ENCODE results near the gene APEX1. TPM values are rescaled to one million over a fixed set of nuclear protein-coding genes. Genes with fewer than 3 reads are reported as not detected.
"Not testable (repeated sequence)": the region's sequence is repeated elsewhere in the genome, so short reads cannot be mapped to it uniquely, and the experiment has no call there.

The APEX1 gene
- polyA plus RNA-seq, 4 donors = 318 to 344 (median 328) TPM

DNA sequence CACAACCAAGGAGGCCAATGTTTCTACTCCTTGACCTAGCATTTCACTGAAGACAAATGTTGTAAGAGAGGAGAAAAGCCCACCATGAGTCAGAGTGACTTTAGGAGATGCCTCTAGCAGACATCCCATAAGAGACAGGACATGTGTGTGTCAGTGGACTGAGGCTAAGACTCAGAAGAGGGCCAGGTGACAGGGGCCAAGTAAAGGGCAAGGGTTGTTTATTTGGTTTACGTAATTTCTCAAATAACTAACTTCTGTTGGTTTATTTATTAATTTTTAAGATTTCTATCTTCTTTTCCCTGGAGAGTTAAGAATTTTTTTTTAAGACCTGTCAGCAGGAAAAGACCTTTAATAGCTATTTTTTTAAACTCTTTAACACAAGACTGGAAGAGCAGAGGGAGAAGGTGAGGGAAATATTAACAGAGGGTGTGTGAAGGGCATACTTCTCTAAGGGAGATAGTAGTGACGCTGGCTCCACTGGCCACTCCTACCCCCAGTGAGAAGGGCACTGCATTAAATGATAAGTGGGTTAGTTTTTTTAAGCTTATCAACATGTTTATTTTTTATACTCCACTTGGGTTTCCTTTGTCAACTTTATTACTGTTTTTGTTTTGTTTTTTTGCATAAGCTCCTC lies 17.6 kb downstream of the APEX1 start:
- no peak for DNase-seq (ENCODE audit: low read depth in 4 of 4, low spot score in 3 of 4)

DNA sequence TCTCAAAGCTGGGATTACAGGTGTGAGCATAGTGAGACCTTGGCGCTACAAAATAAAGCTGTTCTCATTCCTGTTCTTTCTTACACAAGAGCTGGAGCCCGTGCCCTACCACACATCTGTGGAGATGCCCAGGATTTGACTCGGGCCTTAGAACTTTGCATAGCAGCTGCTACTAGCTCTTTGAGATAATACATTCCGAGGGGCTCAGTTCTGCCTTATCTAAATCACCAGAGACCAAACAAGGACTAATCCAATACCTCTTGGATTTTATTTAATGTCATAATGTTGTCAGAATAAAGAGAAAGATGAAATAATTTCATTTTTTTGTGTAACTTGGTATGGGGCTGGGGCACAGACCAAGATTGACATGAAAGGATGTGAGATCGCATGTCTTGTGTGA lies 21.8 kb downstream of the APEX1 start:
- no peak for DNase-seq (ENCODE audit: low read depth in 4 of 4, low spot score in 3 of 4)

GRCh38 chr14:20477211-20477876 lies 22.3 kb downstream of the APEX1 start:
- DNase-seq (ENCODE audit: low read depth in 4 of 4, low spot score in 3 of 4) = no peak

DNA sequence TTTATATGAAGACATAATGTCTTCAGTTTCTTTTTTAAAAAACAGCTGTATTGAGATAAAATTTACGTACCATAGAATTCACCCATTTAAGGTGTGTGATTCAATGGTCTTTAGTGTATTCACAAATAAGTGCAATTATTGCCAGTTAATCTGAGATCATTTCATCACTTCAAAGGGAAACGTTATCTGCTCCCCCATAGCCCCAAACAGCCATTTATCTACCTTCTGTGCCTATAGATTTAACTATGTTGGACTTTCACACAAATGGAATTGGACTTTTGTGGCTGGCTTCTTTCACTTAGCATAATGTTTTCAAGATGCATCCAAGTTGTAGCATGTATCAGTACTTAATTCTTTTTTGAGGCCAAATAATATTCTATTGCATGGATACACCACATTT lies 23.9 kb downstream of the APEX1 start:
- DNase-seq (ENCODE audit: low read depth in 4 of 4, low spot score in 3 of 4) = no peak

DNA sequence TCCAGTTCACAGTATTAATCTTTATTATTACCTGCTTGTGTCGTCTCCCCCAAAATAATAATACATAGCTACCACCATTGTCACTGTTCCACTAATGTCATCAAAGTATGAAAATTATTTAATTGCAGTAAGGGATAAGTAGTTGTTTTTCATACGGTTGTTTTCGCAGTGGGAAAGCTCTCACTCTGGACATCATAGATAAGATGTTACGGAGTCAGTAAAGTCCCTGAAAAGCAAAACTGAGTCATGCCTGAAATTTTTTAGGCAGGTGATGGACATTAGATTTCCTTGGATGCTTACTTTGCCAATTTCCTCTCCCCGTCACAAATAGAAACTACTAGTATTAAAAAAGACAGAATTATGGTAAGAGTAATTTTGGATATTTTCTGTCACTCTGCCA lies 27.4 kb downstream of the APEX1 start:
- no peak for DNase-seq (ENCODE audit: low read depth in 4 of 4, low spot score in 3 of 4)

DNA sequence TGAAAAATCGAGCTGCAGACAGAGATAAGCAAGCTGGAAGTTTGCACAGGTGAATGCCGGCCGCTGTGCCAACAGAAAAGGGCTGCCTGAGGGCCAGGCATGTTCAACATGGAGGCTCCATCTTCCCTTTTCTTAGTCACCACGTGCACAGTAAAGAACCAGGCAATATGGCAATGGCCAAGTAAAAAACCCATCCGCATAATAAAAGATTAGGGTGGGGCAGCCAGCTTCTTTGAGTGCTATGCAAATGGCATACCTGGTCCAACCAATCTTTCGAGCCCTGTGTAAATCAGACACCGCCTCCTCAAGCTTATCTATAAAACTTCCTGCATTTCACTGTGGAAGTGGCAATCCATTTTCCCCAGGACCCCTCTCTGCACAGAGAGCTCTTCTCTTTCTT lies 30.9 kb downstream of the APEX1 start:
- DNase-seq (ENCODE audit: low read depth in 4 of 4, low spot score in 3 of 4) = no peak

DNA sequence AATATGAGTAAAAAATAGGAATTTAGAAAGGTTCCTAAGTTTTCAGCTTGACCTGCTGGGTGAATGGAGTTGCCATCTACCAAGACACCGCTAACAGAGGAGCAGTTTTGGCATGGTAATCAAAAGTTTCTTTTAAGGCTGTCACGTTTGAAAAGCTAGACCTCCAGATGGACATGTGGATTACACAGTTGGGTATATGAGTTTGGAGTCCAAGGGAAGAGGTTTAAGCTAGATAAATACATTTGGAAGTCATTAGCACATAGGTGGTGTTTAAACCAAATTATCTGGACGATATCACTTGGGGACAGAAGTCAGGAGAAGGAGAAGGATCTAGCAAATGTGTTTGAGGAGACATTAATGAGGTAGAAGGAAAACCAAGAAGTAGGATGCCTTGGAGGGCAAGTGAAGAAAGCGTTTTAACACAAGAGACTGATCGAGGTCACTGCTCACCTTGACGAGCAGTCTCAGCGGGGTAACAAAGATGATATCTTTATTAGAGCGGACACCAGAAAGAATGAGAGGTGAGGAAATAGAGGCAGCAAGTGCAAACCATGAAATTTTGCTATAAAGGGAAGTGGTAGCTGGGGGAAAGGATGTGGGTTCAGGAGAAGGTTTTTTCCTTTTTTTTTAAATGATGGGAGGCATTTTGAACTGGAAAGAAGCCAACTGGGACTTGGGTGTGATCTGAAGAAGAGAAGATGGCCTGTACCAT lies 31.8 kb downstream of the APEX1 start:
- DNase-seq (ENCODE audit: low read depth in 4 of 4, low spot score in 3 of 4) = no peak

GRCh38 chr14:20487396-20487725 lies 32.3 kb downstream of the APEX1 start:
- no peak for DNase-seq (ENCODE audit: low read depth in 4 of 4, low spot score in 3 of 4)

DNA sequence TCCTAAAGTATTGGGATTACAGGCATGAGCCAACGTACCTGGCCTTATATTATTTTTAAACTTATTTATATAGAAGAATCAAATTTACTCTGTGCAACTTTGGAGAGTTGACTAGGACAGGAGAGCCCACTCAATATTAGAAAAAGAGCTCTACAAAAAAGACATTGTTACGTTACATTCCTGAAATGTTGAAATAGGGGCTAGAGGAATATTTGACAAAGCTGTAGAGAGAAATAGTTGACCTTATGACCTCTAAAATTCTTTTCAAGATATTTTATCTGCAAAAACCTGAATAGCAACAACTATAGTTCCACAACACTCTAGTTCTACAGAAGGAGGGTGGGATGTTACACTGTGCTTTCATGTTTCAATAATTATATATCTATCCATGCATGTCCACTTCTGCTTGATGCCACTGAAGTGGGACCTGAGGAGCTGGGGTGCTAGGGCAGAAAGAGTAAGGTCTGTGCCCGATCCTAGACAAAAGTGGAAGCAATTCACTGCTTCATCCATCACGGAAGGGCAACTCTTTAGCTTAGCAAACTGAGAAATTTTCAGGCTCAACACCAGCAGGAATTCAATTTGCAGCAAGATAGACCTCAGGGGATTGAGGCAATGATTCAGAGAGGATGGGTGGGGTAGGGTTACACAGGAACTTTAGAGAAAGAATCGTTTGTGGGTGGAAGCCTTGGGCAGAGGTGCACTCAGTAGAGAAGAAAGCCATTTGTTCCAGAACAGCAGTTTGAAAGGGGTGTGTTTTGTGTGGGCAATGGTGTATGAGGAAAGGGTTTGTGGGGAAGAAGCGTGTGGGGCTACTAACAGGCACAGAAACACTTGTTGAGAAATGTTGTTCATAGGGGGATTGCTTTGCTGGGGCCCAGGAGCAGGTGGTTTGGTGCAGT lies 34.3 kb downstream of the APEX1 start:
- peak in 1 of 4 donors; percentile 14 for DNase-seq (ENCODE audit: low read depth in 4 of 4, low spot score in 3 of 4)

DNA sequence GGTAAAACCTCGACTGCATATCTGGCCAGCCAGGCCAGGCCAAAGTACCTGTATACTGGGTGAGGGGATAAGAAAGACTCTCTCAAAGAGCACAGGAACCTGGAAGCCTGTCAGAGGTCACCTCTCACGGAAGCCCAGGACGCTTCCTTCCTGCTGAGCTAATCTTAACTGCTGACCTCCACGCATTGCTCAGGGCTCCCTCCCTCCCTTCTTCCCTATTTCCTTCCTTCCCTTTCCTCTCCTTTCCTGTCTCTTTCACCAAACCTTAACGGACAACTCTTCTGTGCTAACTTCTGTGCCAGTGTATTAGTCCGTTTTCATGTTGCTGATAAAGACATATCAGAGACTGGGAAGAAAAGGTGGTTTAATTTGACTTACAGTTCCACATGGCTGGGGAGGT lies 35.5 kb downstream of the APEX1 start:
- no peak for DNase-seq (ENCODE audit: low read depth in 4 of 4, low spot score in 3 of 4)

- DNase-seq (ENCODE audit: low read depth in 4 of 4, low spot score in 3 of 4) = no peak
Measured at GRCh38 chr14:20492486-20492885, 37.5 kb downstream of the APEX1 start.

GRCh38 chr14:20493634-20494033 lies 38.6 kb downstream of the APEX1 start:
- DNase-seq (ENCODE audit: low read depth in 4 of 4, low spot score in 3 of 4) = no peak

GRCh38 chr14:20494935-20495766 lies 40.1 kb downstream of the APEX1 start:
- DNase-seq (ENCODE audit: low read depth in 4 of 4, low spot score in 3 of 4) = no peak

GRCh38 chr14:20498622-20499021 lies 43.6 kb downstream of the APEX1 start:
- DNase-seq (ENCODE audit: low read depth in 4 of 4, low spot score in 3 of 4) = no peak

- no peak for DNase-seq (ENCODE audit: low read depth in 4 of 4, low spot score in 3 of 4)
Measured at GRCh38 chr14:20499108-20499507, 44.1 kb downstream of the APEX1 start.

- DNase-seq (ENCODE audit: low read depth in 4 of 4, low spot score in 3 of 4) = no peak
Measured at GRCh38 chr14:20499881-20500280, 44.9 kb downstream of the APEX1 start.

DNA sequence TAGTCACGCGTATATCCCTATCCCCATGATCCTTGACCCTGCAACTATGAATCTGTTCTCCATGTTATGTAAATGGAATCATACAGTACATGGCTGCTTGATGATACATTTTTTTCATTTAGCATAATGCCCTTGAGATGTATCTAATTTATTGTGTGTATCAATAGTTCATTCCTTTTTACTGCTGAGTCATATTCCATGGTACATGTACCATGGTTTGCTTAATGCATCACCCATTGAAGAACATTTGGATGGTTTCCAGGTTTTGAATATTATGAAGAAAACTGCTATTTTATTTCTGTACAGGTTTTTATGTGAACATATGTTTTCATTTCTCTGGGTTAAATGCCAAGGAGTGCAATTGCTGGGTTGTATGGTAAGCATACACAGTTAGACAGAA lies 46.3 kb downstream of the APEX1 start:
- DNase-seq (ENCODE audit: low read depth in 4 of 4, low spot score in 3 of 4) = no peak

GRCh38 chr14:20503898-20504297 lies 48.9 kb downstream of the APEX1 start:
- DNase-seq (ENCODE audit: low read depth in 4 of 4, low spot score in 3 of 4) = no peak

GRCh38 chr14:20506276-20506675 lies 51.2 kb downstream of the APEX1 start:
- not testable (repeated sequence) for DNase-seq (ENCODE audit: low read depth in 4 of 4, low spot score in 3 of 4)

DNA sequence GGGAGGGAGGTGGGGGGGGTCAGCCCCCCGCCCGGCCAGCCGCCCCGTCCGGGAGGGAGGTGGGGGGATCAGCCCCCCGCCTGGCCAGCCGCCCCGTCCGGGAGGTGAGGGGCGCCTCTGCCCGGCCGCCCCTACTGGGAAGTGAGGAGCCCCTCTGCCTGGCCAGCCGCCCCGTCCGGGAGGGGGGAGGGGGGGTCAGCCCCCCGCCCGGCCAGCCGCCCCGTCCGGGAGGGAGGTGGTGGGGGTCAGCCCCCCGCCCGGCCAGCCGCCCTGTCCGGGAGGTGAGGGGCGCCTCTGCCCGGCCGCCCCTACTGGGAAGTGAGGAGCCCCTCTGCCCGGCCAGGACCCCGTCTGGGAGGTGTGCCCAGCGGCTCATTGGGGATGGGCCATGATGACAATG lies 51.7 kb downstream of the APEX1 start:
- not testable (repeated sequence) for DNase-seq (ENCODE audit: low read depth in 4 of 4, low spot score in 3 of 4)

Data from right renal pelvis (tissue), 4 donors.